Right lobe of liver (tissue), 4 donors: Measurements from ENCODE around the gene TEKT2.

Experiments
- CTCF ChIP-seq, 4 donors: fragments of 200-600 bp in 3 of 4; fragments of 450-650 bp in 1 of 4; IDR thresholded peaks; one replicate each; pipeline versions ENCODE4 v1.5.1 to v1.8.0; 2016 to 2022; ENCODE audit warnings: antibody characterized with exemption in 4 of 4, mild to moderate bottlenecking in 2 of 4
- POLR2A ChIP-seq: fragments of 450-650 bp; IDR thresholded peaks from one replicate; pipeline ENCODE4 v1.6.1; 2017; ENCODE audit warnings: antibody characterized with exemption, mild to moderate bottlenecking
- donor health status: DM: no; HTN: no; CAD: no.
- donor health status: DM: no; HTN: no; CAD: no.
- donor health status: DM: no; HTN: yes; CAD: no.

GRCh38 chr1:36035154-36035553 is 48.7 kb upstream of the TEKT2 start:
- no peak for TF ChIP-seq CTCF (IDR thresholded peaks at IDR 0.05)
- TF ChIP-seq POLR2A: no peak
